Activated CD4-positive, alpha-beta T cell treated with anti-CD3 and anti-CD28 coated beads, Interleukin-2, amount 50 U/mL, for 1 hour (primary cell): ENCODE measurements around the gene PTPRG.

ENCODE experiments used
- DNase-seq: peaks from one replicate; pipeline ENCODE4 v3.0.0-alpha.2; 2020

PTPRG gene

DNA sequence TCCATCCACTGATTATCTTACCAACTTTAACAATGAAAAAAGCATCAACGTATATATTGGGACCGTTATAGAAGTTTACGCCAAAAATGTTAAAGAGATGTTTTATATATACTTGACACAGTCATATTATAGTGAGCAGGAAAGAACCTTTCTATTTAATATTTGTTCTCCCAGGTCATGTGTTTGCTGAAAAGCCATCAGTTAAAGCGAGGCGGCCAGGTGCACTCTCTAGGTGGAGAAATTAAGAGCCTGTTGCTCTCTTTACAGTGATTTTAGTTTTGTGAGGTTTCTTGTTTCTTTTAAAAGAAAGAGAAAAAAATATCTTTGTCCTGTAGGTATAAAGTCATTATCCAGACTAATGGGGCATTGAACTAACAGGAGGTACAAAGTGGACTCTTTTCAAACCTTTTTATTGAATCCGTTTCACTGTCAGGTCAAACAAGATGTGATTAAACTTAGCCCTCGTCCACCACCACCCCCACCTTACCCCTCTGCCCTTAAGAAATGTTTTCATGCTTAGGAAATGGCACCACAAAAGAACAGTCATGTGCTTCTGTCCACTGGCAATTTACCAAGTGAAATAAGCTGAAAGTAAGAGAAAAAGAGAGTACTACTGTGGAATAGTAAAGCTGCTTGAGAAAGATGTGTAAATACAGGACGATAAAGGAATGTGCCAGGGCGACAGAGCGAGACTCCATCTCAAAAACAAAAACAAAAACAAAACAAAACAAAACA is 279.9 kb downstream of the PTPRG start:
- no peak for DNase-seq

GRCh38 chr3:61841988-61842387 is 280.6 kb downstream of the PTPRG start:
- no peak for DNase-seq

DNA sequence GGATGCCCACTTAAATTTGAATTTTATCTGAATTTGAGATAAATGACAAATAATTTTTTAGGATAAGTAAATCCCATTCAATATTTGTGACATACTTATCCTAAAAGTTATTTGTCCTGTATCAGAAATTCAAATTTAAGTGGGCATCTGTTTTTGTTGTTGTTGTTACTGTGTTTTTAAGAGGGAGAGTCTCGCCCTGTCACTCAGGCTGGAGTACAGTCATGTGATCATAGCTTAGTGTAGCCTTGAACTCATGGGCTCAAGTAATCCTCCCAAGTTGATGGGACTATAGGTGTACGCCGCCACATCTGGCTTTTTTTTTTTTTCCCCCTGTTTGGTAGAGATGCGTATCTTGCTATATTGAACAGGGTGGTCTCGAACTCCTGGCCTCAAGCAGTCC is 283.0 kb downstream of the PTPRG start:
- no peak for DNase-seq

- DNase-seq, result no peak
Observed at GRCh38 chr3:61846488-61846887, 285.1 kb downstream of the PTPRG start.

GRCh38 chr3:61847784-61848462 is 286.6 kb downstream of the PTPRG start:
- DNase-seq, result no peak

- no peak for DNase-seq
Observed at GRCh38 chr3:61848885-61849284, 287.5 kb downstream of the PTPRG start.

DNA sequence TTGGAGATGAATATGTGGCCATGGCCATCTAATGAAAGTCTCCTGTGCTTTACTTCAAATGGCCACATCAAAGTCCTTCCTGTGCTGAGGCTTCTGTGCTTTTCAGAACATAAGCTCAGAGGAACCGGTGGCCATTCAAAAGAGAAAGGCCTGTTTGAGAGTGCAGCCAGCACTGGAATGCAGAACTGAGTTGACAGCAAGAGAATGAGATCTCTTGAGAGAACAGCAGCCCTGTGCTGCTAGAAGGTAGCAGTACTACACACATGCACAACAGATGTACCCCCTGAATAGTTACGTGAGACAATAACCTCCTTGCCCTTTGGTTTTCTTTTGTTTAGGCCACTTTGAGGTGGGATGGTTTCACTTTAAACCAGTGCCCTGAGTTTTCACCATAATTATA is 292.5 kb downstream of the PTPRG start:
- no peak for DNase-seq

DNA sequence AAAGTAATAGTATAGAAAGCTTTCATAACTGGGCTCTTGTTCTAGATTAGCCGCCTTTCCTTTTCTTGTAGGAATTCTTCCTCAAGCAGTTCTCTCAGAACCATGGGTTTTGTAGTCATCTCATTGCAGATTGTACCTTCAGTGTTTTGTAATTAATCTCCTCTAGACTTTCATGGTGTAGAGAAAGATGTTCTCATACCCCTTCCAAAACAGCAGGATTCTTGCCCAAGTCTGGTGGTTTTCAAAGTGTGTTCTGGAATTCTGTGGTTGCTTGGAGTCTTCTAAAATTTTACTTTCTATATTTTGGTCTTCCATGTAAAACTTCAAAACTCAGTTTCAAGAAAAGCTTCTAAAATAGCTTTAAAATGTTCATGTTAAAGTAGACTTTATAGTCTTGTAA is 293.8 kb downstream of the PTPRG start:
- no peak for DNase-seq

DNA sequence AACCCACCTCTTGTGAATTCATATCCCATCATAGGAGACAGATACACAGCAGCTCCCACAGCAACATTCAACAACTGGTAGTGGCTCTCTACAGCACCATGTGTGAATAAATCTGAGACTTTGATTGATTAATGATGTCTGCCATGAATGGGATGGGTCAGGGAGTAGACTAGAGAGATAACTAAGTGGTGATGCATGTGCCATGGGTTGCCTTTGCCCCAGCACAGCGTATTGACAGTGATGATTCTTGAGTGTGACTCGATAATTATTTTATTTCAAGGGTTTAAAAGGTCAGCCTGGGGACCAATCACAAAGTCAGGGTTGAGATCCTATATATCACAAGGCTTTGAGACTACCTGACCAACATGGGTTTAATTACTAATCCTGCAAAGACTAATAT is 295.9 kb downstream of the PTPRG start:
- DNase-seq, result no peak

DNA sequence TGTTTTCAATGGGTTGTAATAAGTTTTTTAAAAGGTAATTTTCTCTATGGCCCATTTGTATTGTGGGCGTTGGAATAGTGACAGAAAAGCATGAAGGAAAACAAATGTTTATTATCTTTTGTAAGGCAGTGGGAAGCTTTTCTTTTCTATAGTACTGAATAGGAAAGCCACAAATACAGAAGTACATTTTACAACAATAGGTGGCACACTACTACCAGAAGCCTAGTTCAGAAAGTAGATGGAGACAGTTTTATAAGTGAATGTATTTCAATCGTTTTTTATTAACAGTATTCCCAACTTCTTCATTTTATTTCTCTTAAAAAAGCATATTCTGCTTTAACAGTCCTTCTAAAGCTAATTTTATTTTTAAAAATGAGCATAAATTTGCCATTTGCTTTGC is 296.7 kb downstream of the PTPRG start:
- DNase-seq, result no peak

GRCh38 chr3:61861410-61861809 is 300.0 kb downstream of the PTPRG start:
- no peak for DNase-seq

GRCh38 chr3:61862614-61863289 is 301.4 kb downstream of the PTPRG start:
- DNase-seq, result no peak

GRCh38 chr3:61863579-61863978 is 302.2 kb downstream of the PTPRG start:
- DNase-seq, result no peak

DNA sequence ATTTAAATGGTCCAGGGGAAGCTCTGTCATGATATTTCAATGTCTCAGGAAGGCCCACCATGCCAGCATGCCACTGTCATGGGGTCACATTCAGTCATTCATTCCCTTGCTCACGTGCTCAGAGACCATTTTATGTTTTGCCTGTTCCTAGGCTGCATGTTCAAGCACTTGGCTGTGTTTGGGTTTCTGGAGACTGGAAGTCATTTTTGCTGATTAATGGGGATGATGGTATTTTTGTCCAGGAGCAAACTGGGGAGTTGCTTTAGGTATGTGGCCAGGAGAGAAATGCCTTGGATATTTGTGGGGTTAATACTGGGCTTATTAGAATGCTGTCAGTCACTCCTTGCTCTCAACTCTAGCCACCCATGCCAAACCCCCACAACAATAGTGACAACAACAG is 303.5 kb downstream of the PTPRG start:
- DNase-seq, result no peak

DNA sequence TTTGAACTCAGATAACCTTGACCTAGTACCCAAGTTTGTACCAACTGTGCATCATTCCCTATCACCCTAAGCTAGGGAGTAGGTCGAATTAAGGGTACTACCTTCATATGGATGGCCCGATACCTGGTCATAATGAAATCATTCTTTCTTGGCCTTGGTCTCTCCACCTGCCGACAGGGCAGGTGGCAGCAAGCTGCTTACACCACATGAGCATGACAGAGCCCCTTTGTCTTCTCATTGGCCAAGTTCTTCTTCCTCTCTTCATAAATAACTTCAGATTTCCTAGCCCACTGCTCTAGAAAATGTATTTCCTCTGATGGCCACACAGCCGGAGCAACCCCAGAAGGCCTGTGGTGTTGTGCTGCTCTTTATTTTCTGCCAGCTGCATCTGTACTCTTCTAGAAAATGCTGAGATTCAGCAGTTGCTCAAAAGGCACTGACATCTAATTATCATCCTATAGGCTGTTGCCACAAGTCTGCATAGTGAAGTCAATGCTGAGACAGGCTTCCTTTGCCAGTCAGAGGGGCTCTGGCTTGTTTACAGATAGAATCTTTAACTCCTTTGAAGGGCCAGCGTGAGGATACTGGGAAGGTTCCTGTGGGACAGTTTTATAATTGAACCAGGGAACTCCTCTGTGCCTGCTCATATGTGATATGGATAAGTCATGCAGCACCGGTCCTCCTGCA is 304.2 kb downstream of the PTPRG start:
- DNase-seq, result no peak

DNA sequence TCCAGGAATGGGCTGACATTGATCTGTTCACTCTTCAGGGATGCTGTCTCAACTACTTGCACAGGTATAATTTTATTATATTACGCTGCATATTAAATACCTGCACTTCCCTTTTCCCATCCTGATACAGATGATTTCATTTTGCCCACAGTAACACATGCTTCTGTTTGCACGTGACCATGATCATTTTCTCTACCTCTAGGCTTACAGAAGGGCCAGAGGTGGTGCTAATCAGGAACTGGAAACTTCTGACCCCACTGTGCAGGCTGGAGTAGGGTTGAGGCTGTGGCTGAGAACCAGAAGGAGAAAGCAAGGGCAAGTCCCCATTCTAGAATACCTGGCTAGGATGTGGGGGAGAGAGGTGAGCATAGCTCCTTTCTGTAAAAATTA is 304.8 kb downstream of the PTPRG start:
- no peak for DNase-seq

DNA sequence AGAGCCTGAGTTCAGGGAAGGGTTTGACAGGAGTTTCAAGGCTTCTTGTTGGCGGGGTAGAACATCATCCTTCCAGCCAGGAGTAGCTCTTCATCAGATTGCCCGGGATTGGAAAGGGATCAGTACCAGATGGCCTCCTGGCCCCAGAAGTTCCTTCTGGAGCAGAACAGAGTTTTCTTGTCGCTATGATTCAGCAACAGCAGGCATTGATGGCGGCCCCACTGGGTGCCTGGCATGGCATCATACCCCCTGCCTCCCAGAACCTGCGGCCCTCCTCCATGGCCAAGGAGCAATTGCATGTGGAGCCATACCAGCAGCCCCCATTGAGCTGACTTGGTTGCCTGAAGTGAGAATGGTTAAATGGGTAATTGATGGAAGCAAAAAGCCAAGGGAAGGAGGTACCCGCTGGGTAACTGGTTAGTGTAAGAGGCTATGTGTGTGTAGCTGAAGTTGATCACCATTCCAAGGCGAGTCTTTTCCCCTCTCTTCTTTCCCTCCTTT is 305.6 kb downstream of the PTPRG start:
- DNase-seq, result no peak

DNA sequence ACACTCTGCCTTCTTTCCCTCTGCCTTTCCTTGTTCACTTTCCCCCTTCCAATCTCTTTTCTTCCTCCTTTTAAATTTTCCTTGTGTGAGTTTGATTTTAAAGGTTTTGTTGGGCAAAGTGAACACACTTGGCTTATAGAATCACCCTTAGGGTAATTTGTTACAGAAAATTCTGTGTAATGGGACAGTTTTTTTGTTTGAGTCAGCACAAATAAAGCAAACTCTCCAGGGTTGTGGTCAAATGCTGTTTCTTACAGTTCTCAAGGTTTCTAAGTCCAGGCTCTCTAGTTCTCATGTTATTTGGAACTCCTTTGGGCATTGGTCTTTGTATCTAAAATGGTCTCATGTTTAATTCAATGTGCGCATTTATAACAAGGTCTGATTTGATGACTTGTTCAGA is 307.1 kb downstream of the PTPRG start:
- no peak for DNase-seq

DNA sequence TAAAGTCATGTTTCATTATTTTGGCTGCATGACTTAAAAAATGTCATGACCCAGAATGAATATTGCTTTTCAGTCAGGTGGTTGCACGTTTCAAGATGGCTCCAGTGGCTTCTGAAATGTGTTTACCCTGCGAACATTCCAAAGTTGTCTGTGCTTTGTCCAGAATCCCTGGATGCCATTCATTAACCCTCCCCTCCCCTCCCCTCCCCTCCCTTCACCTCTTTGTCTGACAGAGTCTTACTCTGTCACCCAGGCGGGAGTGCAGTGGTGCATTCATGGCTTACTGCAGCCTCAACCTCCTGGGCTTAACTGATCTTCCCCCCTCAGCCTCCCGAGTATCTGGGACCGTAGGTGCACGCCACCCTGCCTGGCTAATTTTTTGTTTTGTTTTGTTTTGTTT is 308.0 kb downstream of the PTPRG start:
- no peak for DNase-seq

DNA sequence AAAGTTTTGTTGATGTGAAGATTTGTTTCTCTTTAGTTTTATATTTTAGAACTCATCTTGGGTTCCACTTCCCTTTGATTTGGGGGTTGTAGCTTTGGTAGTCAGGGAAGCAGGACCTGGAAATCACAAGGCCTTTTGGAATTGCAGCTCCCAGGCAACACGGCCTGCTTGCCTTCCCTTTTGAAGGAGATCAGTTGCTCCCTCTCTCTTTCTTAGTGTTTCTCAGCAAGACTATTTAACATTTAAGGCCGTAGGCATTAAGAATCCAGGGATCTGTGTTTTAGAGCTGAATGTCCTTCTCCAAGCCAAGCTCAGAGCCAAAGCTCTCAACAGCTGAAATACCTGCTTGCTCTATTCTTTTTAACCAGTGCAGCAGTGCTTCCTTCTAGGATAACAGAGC is 310.3 kb downstream of the PTPRG start:
- DNase-seq, result no peak

DNA sequence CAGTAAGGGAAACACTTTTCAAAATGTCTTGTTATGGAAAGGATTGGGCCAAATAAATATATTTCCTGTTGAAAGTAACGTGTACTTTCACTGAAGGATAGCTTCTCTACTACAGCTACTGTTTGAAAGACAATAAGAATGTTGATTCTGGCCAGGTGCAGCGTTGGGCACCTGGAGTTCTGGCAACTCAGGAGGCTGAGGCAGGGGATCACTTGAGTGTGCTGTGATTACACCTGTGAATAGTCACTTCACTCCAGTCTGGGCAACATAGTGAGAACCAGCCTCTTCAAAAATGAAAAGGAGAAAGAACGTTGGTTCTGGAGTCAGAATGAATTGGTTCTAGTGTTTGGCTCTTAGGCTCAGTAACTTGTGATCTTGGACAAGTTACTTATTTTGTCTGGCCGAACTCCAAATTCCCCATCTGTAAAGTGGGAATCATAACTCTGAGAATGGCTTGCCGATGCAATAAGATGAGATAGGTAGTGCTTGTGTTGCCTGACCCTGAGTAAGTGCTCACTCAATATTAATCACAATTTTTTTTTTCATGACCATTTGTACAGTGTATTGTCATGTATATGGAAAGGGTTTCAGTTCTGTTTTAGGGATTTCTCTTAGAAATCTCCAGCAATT is 310.8 kb downstream of the PTPRG start:
- DNase-seq, result no peak

DNA sequence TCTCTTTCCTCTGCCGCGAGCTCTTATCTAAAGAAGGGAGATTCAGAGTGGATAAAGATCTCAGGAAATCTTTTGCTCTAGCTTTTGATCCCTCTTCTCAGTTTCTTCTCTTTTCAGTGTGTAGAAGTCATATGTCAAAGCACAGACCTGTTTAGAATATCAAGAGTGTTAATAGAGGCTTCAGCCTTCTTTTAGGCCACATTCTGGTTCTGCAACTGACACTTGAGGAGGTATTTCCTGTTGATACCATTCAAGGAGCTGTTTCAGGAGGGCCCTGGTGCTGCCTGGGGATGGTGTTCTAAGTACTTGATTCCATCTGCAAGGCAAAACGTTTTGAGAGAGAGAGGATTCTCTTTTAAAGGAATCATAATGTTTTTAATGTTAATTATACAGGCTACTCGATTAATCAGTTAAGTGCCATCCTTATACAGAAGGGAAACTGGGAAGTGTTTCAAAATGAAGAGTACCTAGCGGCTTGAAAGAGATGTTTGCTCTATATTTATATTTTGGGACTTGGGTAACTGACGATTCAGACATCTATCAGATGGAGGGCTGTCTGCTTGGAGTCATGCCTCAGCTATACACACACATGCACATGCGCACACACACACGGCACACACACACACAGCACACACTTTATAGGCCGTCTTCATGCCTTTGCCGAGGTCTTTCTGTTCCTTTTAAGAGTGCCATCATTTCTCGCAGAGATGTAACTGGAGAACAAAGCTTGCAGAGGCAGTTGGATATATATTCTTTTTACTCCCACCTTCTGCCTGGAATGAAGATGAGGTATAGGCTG is 313.9 kb downstream of the PTPRG start:
- DNase-seq, result no peak
